ENCODE results near the gene ENOSF1.

ENOSF1 gene

DNA sequence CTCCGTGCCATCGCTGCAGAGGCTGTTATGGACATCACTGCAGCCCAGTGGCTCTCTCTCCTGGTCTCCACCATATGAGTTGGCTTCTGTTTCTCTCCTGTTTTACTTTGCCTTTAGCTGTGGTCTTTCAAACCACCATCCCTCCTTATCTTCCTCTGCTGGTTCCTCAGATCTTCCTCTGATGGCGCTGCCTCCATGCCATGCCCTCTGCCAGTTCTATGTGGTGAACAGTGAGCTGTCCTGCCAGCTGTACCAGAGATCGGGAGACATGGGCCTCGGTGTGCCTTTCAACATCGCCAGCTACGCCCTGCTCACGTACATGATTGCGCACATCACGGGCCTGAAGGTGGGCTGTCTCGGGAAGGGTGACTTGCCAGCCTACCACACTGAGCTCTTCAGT, 41.9 kb downstream of the ENOSF1 start:
- DNase-seq, result peak; percentile 66

- no peak for DNase-seq
Measured at GRCh38 chr18:669077-669476, 43.4 kb downstream of the ENOSF1 start.

GRCh38 chr18:668260-668659, 44.2 kb downstream of the ENOSF1 start:
- no peak for DNase-seq

DNA sequence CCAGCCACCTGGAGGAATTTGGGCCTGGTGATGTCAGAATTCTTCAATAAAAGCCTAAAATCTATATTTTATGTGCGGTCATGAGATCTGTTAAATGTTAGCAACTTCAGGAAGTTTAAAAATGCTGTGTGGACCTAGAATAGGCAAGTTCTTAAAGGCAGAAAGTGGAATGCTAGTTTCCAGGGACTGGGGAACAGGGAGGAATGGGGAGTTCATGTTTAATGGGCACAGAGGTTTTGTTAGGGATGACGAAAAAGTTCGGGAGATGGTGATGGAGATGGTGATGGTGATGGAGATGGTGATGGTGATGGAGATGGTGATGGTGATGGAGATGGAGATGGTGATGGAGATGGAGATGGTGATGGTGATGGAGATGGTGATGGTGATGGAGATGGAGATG, 45.8 kb downstream of the ENOSF1 start:
- no peak for DNase-seq

GRCh38 chr18:666177-666576, 46.3 kb downstream of the ENOSF1 start:
- DNase-seq, result peak; percentile 54

- no peak for DNase-seq
Measured at GRCh38 chr18:662197-662596, 50.2 kb downstream of the ENOSF1 start.

GRCh38 chr18:659597-659996, 52.8 kb downstream of the ENOSF1 start:
- no peak for DNase-seq

- no peak for DNase-seq
Measured at GRCh38 chr18:658947-659533, 53.4 kb downstream of the ENOSF1 start.

- peak; percentile 98 for DNase-seq
Measured at GRCh38 chr18:658001-658946, 54.2 kb downstream of the ENOSF1 start.

DNA sequence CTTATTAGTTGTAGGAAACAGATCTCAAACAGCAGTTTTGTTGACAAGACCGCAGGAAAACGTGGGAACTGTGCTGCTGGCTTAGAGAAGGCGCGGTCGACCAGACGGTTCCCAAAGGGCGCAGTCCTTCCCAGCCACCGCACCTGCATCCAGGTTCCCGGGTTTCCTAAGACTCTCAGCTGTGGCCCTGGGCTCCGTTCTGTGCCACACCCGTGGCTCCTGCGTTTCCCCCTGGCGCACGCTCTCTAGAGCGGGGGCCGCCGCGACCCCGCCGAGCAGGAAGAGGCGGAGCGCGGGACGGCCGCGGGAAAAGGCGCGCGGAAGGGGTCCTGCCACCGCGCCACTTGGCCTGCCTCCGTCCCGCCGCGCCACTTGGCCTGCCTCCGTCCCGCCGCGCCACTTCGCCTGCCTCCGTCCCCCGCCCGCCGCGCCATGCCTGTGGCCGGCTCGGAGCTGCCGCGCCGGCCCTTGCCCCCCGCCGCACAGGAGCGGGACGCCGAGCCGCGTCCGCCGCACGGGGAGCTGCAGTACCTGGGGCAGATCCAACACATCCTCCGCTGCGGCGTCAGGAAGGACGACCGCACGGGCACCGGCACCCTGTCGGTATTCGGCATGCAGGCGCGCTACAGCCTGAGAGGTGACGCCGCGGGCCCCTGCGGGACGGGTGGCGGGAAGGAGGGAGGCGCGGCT, 55.0 kb downstream of the ENOSF1 start, which contains the start of gene TYMS:
TSS of gene TYMS (plus strand) at position 343 of the 690 bp plus-strand sequence. CDS start at position 433, 90 bp downstream.
- DNase-seq, result peak; percentile 95

- DNase-seq, result no peak
Measured at GRCh38 chr18:655445-655844, 57.0 kb downstream of the ENOSF1 start.

DNA sequence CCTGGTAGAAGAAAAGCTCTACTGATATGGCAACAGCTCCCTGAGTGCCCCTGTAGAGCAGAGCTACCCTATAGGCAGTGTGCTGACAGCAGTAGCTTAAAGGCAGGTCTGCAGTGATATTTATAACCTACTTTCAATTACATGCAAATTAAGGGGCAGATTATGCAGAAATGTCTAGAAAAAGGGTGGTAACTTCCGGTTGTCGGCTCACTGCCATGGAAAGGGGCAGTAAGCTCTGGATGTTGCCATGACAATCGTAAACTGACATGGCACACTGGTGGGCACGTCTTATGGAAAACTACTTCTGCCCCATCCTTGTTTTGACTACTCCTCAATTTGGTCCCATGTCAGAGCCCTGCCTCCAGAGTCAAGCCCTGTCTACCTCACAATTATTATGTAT, 57.8 kb downstream of the ENOSF1 start:
- DNase-seq, result no peak

GRCh38 chr18:653512-653911, 58.9 kb downstream of the ENOSF1 start:
- no peak for DNase-seq

GRCh38 chr18:652131-652530, 60.3 kb downstream of the ENOSF1 start:
- DNase-seq, result no peak

DNA sequence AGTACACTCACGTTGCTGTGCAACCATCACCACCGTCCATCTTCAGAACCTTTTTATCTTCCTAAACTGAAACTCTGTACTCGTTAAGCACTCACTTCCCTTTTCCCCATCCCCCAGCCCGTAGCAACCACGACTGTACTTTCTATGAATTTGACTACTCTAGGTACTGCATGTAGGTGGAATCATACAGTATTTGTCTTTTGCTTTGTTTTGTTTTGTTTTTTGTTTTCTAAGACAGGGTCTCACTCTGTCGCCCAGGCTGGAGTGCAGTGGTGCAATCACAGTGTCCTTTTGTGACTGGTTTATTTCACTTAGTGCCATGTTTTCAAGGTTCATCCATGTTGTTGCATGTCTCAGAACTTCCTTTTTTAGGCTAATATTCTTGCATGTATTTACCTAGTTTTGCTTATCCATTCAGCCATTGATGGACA, 62.0 kb downstream of the ENOSF1 start:
- DNase-seq, result peak; percentile 90

DNA sequence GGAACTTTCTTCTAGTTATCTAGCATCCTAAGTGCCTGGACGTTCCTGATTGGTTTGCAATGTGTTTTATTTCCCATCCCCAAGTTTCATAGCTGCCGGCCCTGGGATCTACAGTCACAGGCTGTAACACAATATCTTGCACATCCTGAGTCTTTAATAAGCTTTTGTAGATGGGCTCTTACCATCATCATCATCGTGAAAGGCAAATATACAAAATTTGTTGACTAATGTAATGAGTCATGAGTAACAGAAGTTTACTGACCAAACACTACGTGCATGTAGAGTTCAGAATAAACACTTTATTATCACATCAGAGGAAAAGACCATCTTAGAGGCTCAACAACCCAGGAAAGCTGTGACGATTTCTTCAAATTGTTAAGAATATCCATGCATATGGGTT, 63.1 kb downstream of the ENOSF1 start:
- DNase-seq, result no peak

GRCh38 chr18:647304-647703, 65.1 kb downstream of the ENOSF1 start:
- no peak for DNase-seq

- peak; percentile 40 for DNase-seq
Measured at GRCh38 chr18:644395-645004, 67.9 kb downstream of the ENOSF1 start.

DNA sequence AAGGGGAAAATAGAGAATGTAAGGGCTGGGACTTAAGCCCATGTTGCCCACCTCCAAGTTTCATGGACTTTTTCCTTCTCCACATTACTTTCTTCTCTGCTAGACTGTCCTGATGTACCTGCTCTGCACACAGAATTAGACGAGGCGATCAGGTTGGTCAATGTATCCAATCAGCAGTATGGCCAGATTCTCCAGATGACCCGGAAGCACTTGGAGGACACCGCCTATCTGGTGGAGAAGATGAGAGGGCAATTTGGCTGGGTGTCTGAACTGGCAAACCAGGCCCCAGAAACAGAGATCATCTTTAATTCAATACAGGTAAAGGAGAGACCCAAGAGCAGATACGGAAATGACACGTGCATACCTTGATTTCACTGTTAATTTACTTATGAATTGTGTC, 71.2 kb downstream of the ENOSF1 start:
- DNase-seq, result no peak

GRCh38 chr18:635171-635570, 77.3 kb downstream of the ENOSF1 start:
- DNase-seq, result no peak

DNA sequence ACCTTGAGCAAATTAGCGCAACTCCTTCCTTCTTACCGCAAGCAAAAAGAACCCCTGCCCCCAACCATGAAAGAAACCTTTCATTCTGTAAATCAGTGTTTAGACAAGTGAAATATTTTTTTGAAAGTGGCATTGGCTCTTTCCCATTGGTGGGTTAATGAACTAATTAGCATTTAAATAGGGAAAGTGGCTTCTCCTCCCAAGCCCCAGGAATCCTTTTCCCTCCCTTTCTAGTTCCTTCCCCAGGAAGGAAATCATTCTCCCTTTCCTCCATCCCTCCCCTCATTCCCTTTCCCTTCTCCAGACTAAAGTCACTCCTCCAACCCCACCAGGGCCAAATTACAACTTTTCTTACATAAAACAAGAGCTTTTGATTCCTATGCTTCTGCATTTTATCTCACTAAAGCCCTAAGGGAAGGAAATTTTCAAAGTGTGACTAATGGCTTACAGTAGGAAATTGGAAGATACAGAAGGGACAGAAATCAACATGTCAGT, 77.8 kb downstream of the ENOSF1 start:
- DNase-seq, result no peak

- DNase-seq, result no peak
Measured at GRCh38 chr18:631560-631959, 80.9 kb downstream of the ENOSF1 start.

All from hematopoietic multipotent progenitor cell treated with erythropoietin and hydrocortisone succinate and interleukin-3 and kit ligand, for 4 days (in vitro differentiated cells).